ENCODE results near the gene PDIA4.
"Not testable (repeated sequence)": the region's sequence is repeated elsewhere in the genome, so short reads cannot be mapped to it uniquely, and the experiment has no call there.

Gene PDIA4

GRCh38 chr7:149031353-149031910, 3.1 kb upstream of the PDIA4 start:
- Histone ChIP-seq H3K4me1 (ENCODE audit: insufficient read depth, insufficient read length) (peaks cover 1% of the 10 kb centered on the region), H3K36me3 (ENCODE audit: insufficient read depth, insufficient read length, low read length) (peaks cover 1% of the 10 kb centered on the region), H3K4me3 (ENCODE audit: insufficient read length, low read depth) (no peak overlapping the region), H3K9me3 (ENCODE audit: insufficient read depth, low read length) (no peaks in the 10 kb centered on the region), H3K27me3 (ENCODE audit: insufficient read depth, insufficient read length) (no peaks in the 10 kb centered on the region), H3K9ac (ENCODE audit: insufficient read length, low read depth) (no peak overlapping the region)
- no peak for DNase-seq (ENCODE audit: low read depth, low spot score)
- TF ChIP-seq YY1 (IDR thresholded peaks at IDR 0.05; ENCODE audit: insufficient read depth, insufficient read length) (no peak), ZNF274 (IDR thresholded peaks at IDR 0.05; ENCODE audit: low read depth, low read length) (no peak), SUZ12 (IDR thresholded peaks at IDR 0.05; ENCODE audit: extremely low read depth, insufficient read depth, insufficient read length) (no peak)

GRCh38 chr7:149030439-149030838, 2.1 kb upstream of the PDIA4 start:
- not testable (repeated sequence) for DNase-seq (ENCODE audit: low read depth, low spot score); H3K27me3 ChIP-seq (ENCODE audit: insufficient read depth, insufficient read length); H3K36me3 ChIP-seq (ENCODE audit: insufficient read depth, insufficient read length, low read length); H3K4me3 ChIP-seq (ENCODE audit: insufficient read length, low read depth); H3K9ac ChIP-seq (ENCODE audit: insufficient read length, low read depth); H3K9me3 ChIP-seq (ENCODE audit: insufficient read depth, low read length); H3K4me1 ChIP-seq (ENCODE audit: insufficient read depth, insufficient read length)

GRCh38 chr7:149027611-149028345, 527 bp downstream of the PDIA4 start:
- peaks cover 1% of the 10 kb centered on the region for H3K4me1 ChIP-seq (ENCODE audit: insufficient read depth, insufficient read length)
- no peak for DNase-seq (ENCODE audit: low read depth, low spot score)
- no peak for TF ChIP-seq YY1 (IDR thresholded peaks at IDR 0.05; ENCODE audit: insufficient read depth, insufficient read length)
- no peak for TF ChIP-seq SUZ12 (IDR thresholded peaks at IDR 0.05; ENCODE audit: extremely low read depth, insufficient read depth, insufficient read length)
- TF ChIP-seq ZNF274 (IDR thresholded peaks at IDR 0.05; ENCODE audit: low read depth, low read length), result no peak
- peak overlapping the region; percentile 91 for H3K9ac ChIP-seq (ENCODE audit: insufficient read length, low read depth)
- H3K4me3 ChIP-seq (ENCODE audit: insufficient read length, low read depth), result peak overlapping the region; percentile 78
- no peaks in the 10 kb centered on the region for H3K27me3 ChIP-seq (ENCODE audit: insufficient read depth, insufficient read length)
- peaks cover 21% of the 10 kb centered on the region for H3K36me3 ChIP-seq (ENCODE audit: insufficient read depth, insufficient read length, low read length)
- no peaks in the 10 kb centered on the region for H3K9me3 ChIP-seq (ENCODE audit: insufficient read depth, low read length)

- H3K27me3 ChIP-seq (ENCODE audit: insufficient read depth, insufficient read length), result no peaks in the 10 kb centered on the region
- no peaks in the 10 kb centered on the region for H3K9me3 ChIP-seq (ENCODE audit: insufficient read depth, low read length)
- no peak for TF ChIP-seq SUZ12 (IDR thresholded peaks at IDR 0.05; ENCODE audit: extremely low read depth, insufficient read depth, insufficient read length)
- TF ChIP-seq YY1 (IDR thresholded peaks at IDR 0.05; ENCODE audit: insufficient read depth, insufficient read length), result no peak
- TF ChIP-seq ZNF274 (IDR thresholded peaks at IDR 0.05; ENCODE audit: low read depth, low read length), result no peak
- no peak for DNase-seq (ENCODE audit: low read depth, low spot score)
- peaks cover 26% of the 10 kb centered on the region for H3K36me3 ChIP-seq (ENCODE audit: insufficient read depth, insufficient read length, low read length)
- peaks cover 1% of the 10 kb centered on the region for H3K4me1 ChIP-seq (ENCODE audit: insufficient read depth, insufficient read length)
- H3K4me3 ChIP-seq (ENCODE audit: insufficient read length, low read depth), result peak overlapping the region; percentile 78
- H3K9ac ChIP-seq (ENCODE audit: insufficient read length, low read depth), result peak overlapping the region; percentile 91
These were observed 1.2 kb downstream of the PDIA4 start for GRCh38 chr7:149027055-149027454.

- TF ChIP-seq ZNF274 (IDR thresholded peaks at IDR 0.05; ENCODE audit: low read depth, low read length), result no peak
- TF ChIP-seq SUZ12 (IDR thresholded peaks at IDR 0.05; ENCODE audit: extremely low read depth, insufficient read depth, insufficient read length), result no peak
- TF ChIP-seq YY1 (IDR thresholded peaks at IDR 0.05; ENCODE audit: insufficient read depth, insufficient read length), result no peak
- no peak overlapping the region for H3K9ac ChIP-seq (ENCODE audit: insufficient read length, low read depth)
These were observed 4.6 kb downstream of the PDIA4 start for GRCh38 chr7:149023662-149024061.

GRCh38 chr7:149022756-149023360, 5.4 kb downstream of the PDIA4 start:
- Histone ChIP-seq H3K9me3 (ENCODE audit: insufficient read depth, low read length) (no peaks in the 10 kb centered on the region), H3K9ac (ENCODE audit: insufficient read length, low read depth) (peak overlapping the region; percentile 56), H3K27me3 (ENCODE audit: insufficient read depth, insufficient read length) (no peaks in the 10 kb centered on the region), H3K4me1 (ENCODE audit: insufficient read depth, insufficient read length) (peaks cover 1% of the 10 kb centered on the region), H3K4me3 (ENCODE audit: insufficient read length, low read depth) (no peak overlapping the region), H3K36me3 (ENCODE audit: insufficient read depth, insufficient read length, low read length) (peaks cover 52% of the 10 kb centered on the region)
- TF ChIP-seq YY1 (IDR thresholded peaks at IDR 0.05; ENCODE audit: insufficient read depth, insufficient read length) (no peak), SUZ12 (IDR thresholded peaks at IDR 0.05; ENCODE audit: extremely low read depth, insufficient read depth, insufficient read length) (no peak), ZNF274 (IDR thresholded peaks at IDR 0.05; ENCODE audit: low read depth, low read length) (no peak)
- DNase-seq (ENCODE audit: low read depth, low spot score), result no peak

More at GRCh38 chr7:149023662-149024061, 4.6 kb downstream of the PDIA4 start:
- peaks cover 1% of the 10 kb centered on the region for H3K4me1 ChIP-seq (ENCODE audit: insufficient read depth, insufficient read length)
- no peaks in the 10 kb centered on the region for H3K9me3 ChIP-seq (ENCODE audit: insufficient read depth, low read length)
- H3K4me3 ChIP-seq (ENCODE audit: insufficient read length, low read depth), result no peak overlapping the region
- DNase-seq (ENCODE audit: low read depth, low spot score), result peak; percentile 36
- no peaks in the 10 kb centered on the region for H3K27me3 ChIP-seq (ENCODE audit: insufficient read depth, insufficient read length)
- peaks cover 48% of the 10 kb centered on the region for H3K36me3 ChIP-seq (ENCODE audit: insufficient read depth, insufficient read length, low read length)

- H3K4me1 ChIP-seq (ENCODE audit: insufficient read depth, insufficient read length), result peaks cover 1% of the 10 kb centered on the region
- TF ChIP-seq YY1 (IDR thresholded peaks at IDR 0.05; ENCODE audit: insufficient read depth, insufficient read length) (no peak), SUZ12 (IDR thresholded peaks at IDR 0.05; ENCODE audit: extremely low read depth, insufficient read depth, insufficient read length) (no peak), ZNF274 (IDR thresholded peaks at IDR 0.05; ENCODE audit: low read depth, low read length) (no peak)
- no peak for DNase-seq (ENCODE audit: low read depth, low spot score)
- H3K36me3 ChIP-seq (ENCODE audit: insufficient read depth, insufficient read length, low read length), result peaks cover 59% of the 10 kb centered on the region
- H3K27me3 ChIP-seq (ENCODE audit: insufficient read depth, insufficient read length), result no peaks in the 10 kb centered on the region
- no peaks in the 10 kb centered on the region for H3K9me3 ChIP-seq (ENCODE audit: insufficient read depth, low read length)
- H3K9ac ChIP-seq (ENCODE audit: insufficient read length, low read depth), result no peak overlapping the region
- no peak overlapping the region for H3K4me3 ChIP-seq (ENCODE audit: insufficient read length, low read depth)
These were observed 6.6 kb downstream of the PDIA4 start for GRCh38 chr7:149021725-149022062.

Data from NT2/D1 (cell line).